Ascending aorta (tissue), 2 donors: ENCODE measurements around the gene PRXL2B. TPM values are rescaled to one million over a fixed set of nuclear protein-coding genes. Genes with fewer than 3 reads are reported as not detected.

ENCODE experiments used
- DNase-seq, 2 donors: peaks; one replicate each; pipeline ENCODE4 v3.0.0-alpha.2; 2019; ENCODE audit warnings: low spot score in 2 of 2
- H3K27ac ChIP-seq, 2 donors: fragments of 200-600 bp; sonication (generic); one replicate each; pipeline ENCODE4 v1.5.1; 2016 to 2017; ENCODE audit warnings: mild to moderate bottlenecking in 1 of 2
- H3K27me3 ChIP-seq: fragments of 200-600 bp; sonication (generic); one replicate; pipeline ENCODE4 v1.5.1; 2017
- H3K36me3 ChIP-seq, 2 donors: fragments of 200-600 bp; sonication (generic); one replicate each; pipeline ENCODE4 v1.5.1; 2016
- H3K4me1 ChIP-seq, 2 donors: fragments of 200-600 bp; sonication (generic); one replicate each; pipeline ENCODE4 v1.5.1; 2016 to 2017; ENCODE audit warnings: mild to moderate bottlenecking in 1 of 2
- H3K4me3 ChIP-seq, 2 donors: fragments of 200-600 bp; sonication (generic); one replicate each; pipeline ENCODE4 v1.5.1; 2016 to 2017; ENCODE audit warnings: mild to moderate bottlenecking in 1 of 2
- H3K9me3 ChIP-seq, 2 donors: fragments of 200-600 bp; sonication (generic); one replicate each; pipeline ENCODE4 v1.5.1; 2016
- CTCF ChIP-seq, 3 experiments: fragments of 200-600 bp in 2 of 3; fragments of 450-650 bp in 1 of 3; sonication (generic) in 2 of 3; IDR thresholded peaks; one replicate each; pipeline ENCODE4 v1.5.1; 2016 to 2019; ENCODE audit warnings: antibody characterized with exemption in 3 of 3, mild to moderate bottlenecking in 1 of 3, moderate library complexity in 1 of 3
- intact Hi-C: fragments of 100-400 bp; cut with DNase I; formaldehyde crosslinking; loops from one replicate; pipeline ENCODE4 v1.15.1; 2023
- total RNA-seq: library from RNA; depleted of rRNA; stranded (reverse); fragments of >200 nt; gene quantifications from one replicate; pipeline ENCODE4 v1.1.0, GENCODE V29; 2016

PRXL2B gene
- total RNA-seq, 1 donor from 2014 or later = 20.1 TPM

GRCh38 chr1:2544875-2545640, 41.5 kb upstream of the PRXL2B start:
- H3K36me3 ChIP-seq = no peaks in the 10 kb centered on the region
- no peak overlapping the region for H3K4me3 ChIP-seq
- H3K27ac ChIP-seq = peak overlapping the region; percentile 51 to 60
- intact Hi-C loops = no loop called here
- no peak for DNase-seq
- H3K4me1 ChIP-seq = peaks cover 13 to 39% of the 10 kb centered on the region in 2 donors
- no peaks in the 10 kb centered on the region for H3K9me3 ChIP-seq
- peaks cover 3% of the 10 kb centered on the region for H3K27me3 ChIP-seq
- TF ChIP-seq CTCF (IDR thresholded peaks at IDR 0.05) = no peak

GRCh38 chr1:2545754-2546514, 40.6 kb upstream of the PRXL2B start:
- DNase-seq = peak; percentile 71 to 91
- H3K27ac ChIP-seq = peak overlapping the region; percentile 92 to 95
- no peak for TF ChIP-seq CTCF (IDR thresholded peaks at IDR 0.05)
- no peaks in the 10 kb centered on the region for H3K27me3 ChIP-seq
- no peaks in the 10 kb centered on the region for H3K36me3 ChIP-seq
- H3K9me3 ChIP-seq = no peaks in the 10 kb centered on the region
- H3K4me1 ChIP-seq = peaks cover 13 to 36% of the 10 kb centered on the region in 2 donors
- peak overlapping the region; percentile 53 to 67 for H3K4me3 ChIP-seq
- intact Hi-C loops = loop anchor here (2.0 kb wide), 1 partner anchor 347 kb away; no protein-coding TSS in a partner anchor

- intact Hi-C loops = loop anchor here (1.0 to 2.0 kb wide), 2 partner anchors 155 to 348 kb away; partner anchors contain the start of genes MORN1 and RER1
- peak in 2 of 3 experiments; percentile 6 for TF ChIP-seq CTCF (IDR thresholded peaks at IDR 0.05)
- H3K4me1 ChIP-seq = peaks cover 13 to 36% of the 10 kb centered on the region in 2 donors
These were observed 39.9 kb upstream of the PRXL2B start for GRCh38 chr1:2546515-2547209.

GRCh38 chr1:2547210-2548067, 39.1 kb upstream of the PRXL2B start:
- TF ChIP-seq CTCF (IDR thresholded peaks at IDR 0.05) = no peak

More at GRCh38 chr1:2546515-2547209, 39.9 kb upstream of the PRXL2B start:
- peak; percentile 80 to 91 for DNase-seq
- Histone ChIP-seq H3K9me3 (no peaks in the 10 kb centered on the region), H3K27ac (peak overlapping the region; percentile 92 to 95), H3K4me3 (peak overlapping the region; percentile 53 to 67), H3K27me3 (no peaks in the 10 kb centered on the region), H3K36me3 (no peaks in the 10 kb centered on the region)

More at GRCh38 chr1:2547210-2548067, 39.1 kb upstream of the PRXL2B start:
- peak overlapping the region; percentile 92 to 95 for H3K27ac ChIP-seq
- no peaks in the 10 kb centered on the region for H3K9me3 ChIP-seq
- no peaks in the 10 kb centered on the region for H3K27me3 ChIP-seq
- peak overlapping the region; percentile 53 to 67 for H3K4me3 ChIP-seq
- DNase-seq = no peak
- H3K4me1 ChIP-seq = peaks cover 13 to 36% of the 10 kb centered on the region in 2 donors
- no peaks in the 10 kb centered on the region for H3K36me3 ChIP-seq
- intact Hi-C loops = loop anchor here (1.0 to 2.0 kb wide), 5 partner anchors 21 to 349 kb away; partner anchors contain the start of genes MORN1, PANK4, PEX10 and PRXL2B
